Prostate gland (tissue), 2 donors: Measurements from ENCODE around the gene AARSD1. TPM values are rescaled to one million over a fixed set of nuclear protein-coding genes. Genes with fewer than 3 reads are reported as not detected.
A peak's percentile ranks its signal among the peaks of the same experiment; 100 is the strongest.
"Not testable (repeated sequence)": the region's sequence is repeated elsewhere in the genome, so short reads cannot be mapped to it uniquely, and the experiment has no call there.

ENCODE experiments used
- DNase-seq: peaks from one replicate; pipeline ENCODE4 v3.0.0-alpha.2; 2019; ENCODE audit warnings: low spot score
- H3K27ac ChIP-seq, 2 donors: fragments of 200-600 bp; sonication (generic); 2 replicates each; pipeline ENCODE4 v1.5.1; 2017 to 2019
- H3K27me3 ChIP-seq: fragments of 200-600 bp; sonication (generic); replicated peaks from 2 replicates; pipeline ENCODE4 v1.5.1; 2019; ENCODE audit not compliant: insufficient read depth
- H3K36me3 ChIP-seq, 2 donors: fragments of 200-600 bp; sonication (generic); 1 replicate in 1 of 2; 2 replicates in 1 of 2; pipeline versions ENCODE4 v1.5.1 to v1.8.1; 2017 to 2019
- H3K4me1 ChIP-seq: fragments of 200-600 bp; sonication (generic); replicated peaks from 2 replicates; pipeline ENCODE4 v1.5.1; 2019
- H3K4me3 ChIP-seq, 2 donors: fragments of 200-600 bp; sonication (generic); 2 replicates each; pipeline ENCODE4 v1.5.1; 2017 to 2019
- H3K9me3 ChIP-seq: fragments of 200-600 bp; sonication (generic); 2 replicates; pipeline ENCODE4 v1.5.1; 2017
- CTCF ChIP-seq, 4 experiments: fragments of 200-600 bp in 2 of 4; fragments of 450-650 bp in 2 of 4; sonication (generic) in 2 of 4; IDR thresholded peaks; 1 replicate in 3 of 4; 2 replicates in 1 of 4; pipeline ENCODE4 v1.5.1; 2016 to 2019; ENCODE audit warnings: antibody characterized with exemption in 4 of 4, mild to moderate bottlenecking in 2 of 4, moderate library complexity in 2 of 4
- POLR2A ChIP-seq: fragments of 450-650 bp; IDR thresholded peaks from one replicate; pipeline ENCODE4 v1.6.1; 2016; ENCODE audit warnings: antibody characterized with exemption, mild to moderate bottlenecking
- POLR2AphosphoS5 ChIP-seq: sonication (generic); formaldehyde crosslinking; IDR thresholded peaks from one replicate; pipeline ENCODE4 v1.6.1; 2017; ENCODE audit warnings: antibody characterized with exemption
- WGBS: methylation state at CpG from one replicate; pipeline ENCODE4 v1.1.5; 2018; 5-methylcytosine and 5-hydroxymethylcytosine counted together
- intact Hi-C: fragments of 100-400 bp; cut with DNase I; formaldehyde crosslinking; loops from one replicate; pipeline ENCODE4 v1.14.2; 2022
- total RNA-seq, 2 donors: library from RNA; depleted of rRNA; stranded (reverse); fragments of >200 nt; gene quantifications; one replicate each; pipeline ENCODE4 v1.1.0, GENCODE V29; 2016

The AARSD1 gene
- total RNA-seq, 2 donors from 2014 or later, result 34.2 to 48.4 TPM

DNA sequence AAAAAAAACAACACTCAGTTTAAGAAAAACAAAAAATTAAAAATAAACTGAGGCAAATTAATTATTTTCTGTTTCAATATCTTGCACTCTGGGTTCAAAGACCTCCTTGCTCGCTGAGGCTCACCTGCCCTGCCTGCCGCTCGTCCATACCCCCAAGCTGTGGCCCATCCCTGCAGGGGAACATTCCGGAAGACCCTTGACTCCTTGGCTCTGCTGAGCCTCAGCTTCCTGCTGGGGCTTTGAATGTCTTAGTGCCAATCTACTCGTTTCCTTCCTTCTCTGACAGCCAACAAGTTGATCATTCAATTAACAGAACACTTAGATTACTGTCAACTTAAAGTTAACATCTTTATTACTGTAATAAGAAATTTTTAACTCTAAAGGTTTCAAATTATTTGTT lies 39.4 kb downstream of the AARSD1 start:
- Histone ChIP-seq H3K27me3 (no peaks in the 10 kb centered on the region), H3K36me3 (no peaks in the 10 kb centered on the region), H3K4me1 (no peaks in the 10 kb centered on the region), H3K27ac (no peak overlapping the region), H3K4me3 (no peak overlapping the region), H3K9me3 (no peaks in the 10 kb centered on the region)
- DNase-seq, result no peak
- intact Hi-C loops, result no loop called here
- TF ChIP-seq POLR2AphosphoS5 (no peak), CTCF (IDR thresholded peaks at IDR 0.05) (no peak), POLR2A (no peak)
- WGBS, result 74% methylated on average over 5 of the region's 5 CpGs

- H3K9me3 ChIP-seq, H3K27me3 ChIP-seq, H3K4me1 ChIP-seq, DNase-seq, intact Hi-C loops, H3K4me3 ChIP-seq, H3K27ac ChIP-seq, H3K36me3 ChIP-seq: not testable (repeated sequence)
- WGBS, result 92% methylated on average over 7 of the region's 7 CpGs
Observed at GRCh38 chr17:42923472-42923871, 40.8 kb downstream of the AARSD1 start.

DNA sequence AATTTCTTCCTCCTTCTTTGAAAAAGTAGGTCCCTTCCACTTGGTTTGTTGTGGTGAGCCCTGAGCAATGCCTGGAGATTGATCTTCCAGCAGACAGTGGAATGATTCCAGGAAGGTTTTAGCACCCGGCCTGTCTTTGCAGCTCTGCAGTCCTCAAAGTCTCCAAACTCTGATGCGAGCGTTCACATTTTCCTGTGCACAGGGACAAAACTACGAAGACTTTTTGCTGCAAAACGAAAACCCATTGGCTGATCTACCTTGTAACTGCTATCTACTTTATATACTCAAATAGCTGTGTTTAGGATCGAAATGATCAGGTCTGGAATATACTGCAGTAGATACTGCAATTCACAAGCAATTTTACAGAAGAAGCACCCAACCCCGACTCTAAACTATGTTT lies 42.0 kb downstream of the AARSD1 start:
- peaks cover 3% of the 10 kb centered on the region for H3K4me1 ChIP-seq
- no peaks in the 10 kb centered on the region for H3K9me3 ChIP-seq
- H3K36me3 ChIP-seq, result no peaks in the 10 kb centered on the region
- H3K27ac ChIP-seq, result no peak overlapping the region
- no peak overlapping the region for H3K4me3 ChIP-seq
- intact Hi-C loops, result no loop called here
- TF ChIP-seq POLR2A (no peak), POLR2AphosphoS5 (no peak), CTCF (IDR thresholded peaks at IDR 0.05) (no peak)
- DNase-seq, result no peak
- WGBS, result 64% methylated on average over 7 of the region's 7 CpGs
- no peaks in the 10 kb centered on the region for H3K27me3 ChIP-seq

GRCh38 chr17:42920922-42921321 lies 43.3 kb downstream of the AARSD1 start:
- Histone ChIP-seq H3K36me3 (no peaks in the 10 kb centered on the region), H3K4me1 (peaks cover 3% of the 10 kb centered on the region), H3K27me3 (no peaks in the 10 kb centered on the region), H3K9me3 (no peaks in the 10 kb centered on the region), H3K4me3 (no peak overlapping the region), H3K27ac (no peak overlapping the region)
- TF ChIP-seq POLR2AphosphoS5 (no peak), CTCF (IDR thresholded peaks at IDR 0.05) (no peak), POLR2A (no peak)
- WGBS, result 19% methylated on average over 3 of the region's 3 CpGs
- no peak for DNase-seq
- intact Hi-C loops, result no loop called here

GRCh38 chr17:42920106-42920900 lies 44.0 kb downstream of the AARSD1 start:
- Histone ChIP-seq H3K9me3 (no peaks in the 10 kb centered on the region), H3K4me3 (no peak overlapping the region), H3K27ac (no peak overlapping the region), H3K36me3 (no peaks in the 10 kb centered on the region), H3K4me1 (peaks cover 3% of the 10 kb centered on the region), H3K27me3 (no peaks in the 10 kb centered on the region)
- TF ChIP-seq CTCF (IDR thresholded peaks at IDR 0.05), result no peak
- intact Hi-C loops, result no loop called here
- no peak for DNase-seq
- WGBS, result 77% methylated on average over 10 of the region's 10 CpGs

DNA sequence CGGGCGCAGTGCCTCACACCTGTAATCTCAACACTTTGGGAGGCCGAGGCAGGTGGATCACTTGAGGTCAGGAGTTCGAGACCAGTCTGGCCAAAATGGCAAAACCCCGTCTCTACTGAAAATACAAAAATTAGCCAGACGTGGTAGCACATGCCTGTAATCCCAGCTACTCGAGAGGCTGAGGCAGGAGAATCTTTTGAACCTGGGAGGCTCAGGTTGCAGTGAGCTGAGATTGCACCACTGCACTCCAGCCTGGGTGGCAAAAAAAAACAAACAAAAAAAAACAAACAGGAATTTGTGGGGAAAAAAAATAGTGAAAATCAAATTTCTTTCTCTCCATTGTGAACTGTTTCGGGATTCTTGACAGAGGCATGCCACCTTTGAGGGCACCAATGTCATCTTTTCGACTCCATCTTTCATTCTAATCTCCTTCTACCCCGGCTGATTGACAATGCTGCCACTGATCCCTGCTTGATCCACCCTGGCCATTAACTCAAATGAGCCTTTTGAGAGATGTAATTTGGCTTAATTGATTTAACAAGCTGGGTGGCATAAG lies 44.7 kb downstream of the AARSD1 start:
- H3K4me3 ChIP-seq, intact Hi-C loops, H3K27me3 ChIP-seq, H3K4me1 ChIP-seq, DNase-seq, H3K9me3 ChIP-seq, H3K36me3 ChIP-seq: not testable (repeated sequence)
- peak overlapping the region; percentile 54 to 67 for H3K27ac ChIP-seq
- WGBS, result 78% methylated on average over 10 of the region's 10 CpGs
